Neural progenitor cell (in vitro differentiated cells): ENCODE measurements around the gene TNRC6C. TPM values are rescaled to one million over a fixed set of nuclear protein-coding genes. Genes with fewer than 3 reads are reported as not detected.

Experiments used
- DNase-seq: peaks from one replicate; pipeline ENCODE4 v3.0.0-alpha.2; 2016; ENCODE audit warnings: low spot score
- H2AFZ ChIP-seq: fragments of 200-600 bp; sonication (generic); replicated peaks from 2 replicates; pipeline ENCODE4 v1.6.1; 2016; ENCODE audit warnings: antibody characterized with exemption
- H3F3A ChIP-seq: fragments of 200-600 bp; sonication (generic); 2 replicates; pipeline ENCODE4 v1.6.1; 2016; ENCODE audit warnings: antibody characterized with exemption, low read depth
- H3K27ac ChIP-seq: fragments of 200-600 bp; sonication (generic); 2 replicates; pipeline ENCODE4 v1.5.1; 2016; ENCODE audit warnings: mild to moderate bottlenecking
- H3K27me3 ChIP-seq: fragments of 200-600 bp; sonication (generic); 2 replicates; pipeline ENCODE4 v1.6.1; 2016; ENCODE audit warnings: mild to moderate bottlenecking, moderate library complexity
- H3K36me3 ChIP-seq: fragments of 200-600 bp; sonication (generic); 2 replicates; pipeline ENCODE4 v1.5.1; 2016
- H3K4me1 ChIP-seq: fragments of 200-600 bp; sonication (generic); 2 replicates; pipeline ENCODE4 v1.6.1; 2016; ENCODE audit warnings: mixed run types
- H3K4me2 ChIP-seq: fragments of 200-600 bp; sonication (generic); 2 replicates; pipeline ENCODE4 v1.6.1; 2016
- H3K4me3 ChIP-seq: fragments of 200-600 bp; sonication (generic); 2 replicates; pipeline ENCODE4 v1.5.1; 2016
- H3K79me2 ChIP-seq: fragments of 200-600 bp; sonication (generic); 2 replicates; pipeline ENCODE4 v1.6.1; 2016; ENCODE audit warnings: low read depth
- H3K9ac ChIP-seq: fragments of 200-600 bp; sonication (generic); 2 replicates; pipeline ENCODE4 v1.6.1; 2016
- H3K9me3 ChIP-seq: fragments of 200-600 bp; sonication (generic); 2 replicates; pipeline ENCODE4 v1.5.1; 2016; ENCODE audit warnings: low read depth
- H4K20me1 ChIP-seq: fragments of 200-600 bp; sonication (generic); 2 replicates; pipeline ENCODE4 v1.6.1; 2016; ENCODE audit warnings: low read depth
- H3K27ac Mint-ChIP-seq: 3 replicates; pipeline ENCODE4 v1.8.0; 2021; ENCODE audit warnings: mixed read lengths
- H3K27me3 Mint-ChIP-seq: 2 replicates; pipeline ENCODE4 v1.8.0; 2022; ENCODE audit warnings: low read depth, mild to moderate bottlenecking, inconsistent platforms, moderate library complexity, mixed read lengths; ENCODE audit not compliant: insufficient read depth
- H3K36me3 Mint-ChIP-seq: 3 replicates; pipeline ENCODE4 v1.8.0; 2021; ENCODE audit warnings: mixed read lengths
- H3K4me1 Mint-ChIP-seq: 3 replicates; pipeline ENCODE4 v1.8.0; 2021; ENCODE audit warnings: mixed read lengths
- H3K4me3 Mint-ChIP-seq: 3 replicates; pipeline ENCODE4 v1.8.0; 2021; ENCODE audit warnings: mild to moderate bottlenecking, moderate library complexity, mixed read lengths
- H3K9me3 Mint-ChIP-seq: 3 replicates; pipeline ENCODE4 v1.8.0; 2020; ENCODE audit warnings: mixed read lengths
- EZH2 ChIP-seq: fragments of 200-600 bp; sonication (generic); IDR thresholded peaks from 2 replicates; pipeline ENCODE4 v1.6.1; 2017; ENCODE audit warnings: antibody characterized with exemption, mild to moderate bottlenecking, moderate library complexity
- EZH2phosphoT487 ChIP-seq: fragments of 200-600 bp; sonication (generic); IDR thresholded peaks from 2 replicates; pipeline ENCODE4 v1.6.1; 2017; ENCODE audit warnings: antibody characterized with exemption
- total RNA-seq: library from RNA; depleted of rRNA; stranded (reverse); fragments of >200 nt; gene quantifications from 2 replicates; pipeline ENCODE4 v1.2.3, GENCODE V29; 2015; ENCODE audit warnings: low replicate concordance
- TF ChIP-seq, protein P1 (sequence below): fragments of 200-600 bp; sonication (generic); IDR thresholded peaks from 2 replicates; pipeline ENCODE4 v1.5.1; 2017; ENCODE audit warnings: antibody characterized with exemption, mild to moderate bottlenecking

The TNRC6C gene, protein sequence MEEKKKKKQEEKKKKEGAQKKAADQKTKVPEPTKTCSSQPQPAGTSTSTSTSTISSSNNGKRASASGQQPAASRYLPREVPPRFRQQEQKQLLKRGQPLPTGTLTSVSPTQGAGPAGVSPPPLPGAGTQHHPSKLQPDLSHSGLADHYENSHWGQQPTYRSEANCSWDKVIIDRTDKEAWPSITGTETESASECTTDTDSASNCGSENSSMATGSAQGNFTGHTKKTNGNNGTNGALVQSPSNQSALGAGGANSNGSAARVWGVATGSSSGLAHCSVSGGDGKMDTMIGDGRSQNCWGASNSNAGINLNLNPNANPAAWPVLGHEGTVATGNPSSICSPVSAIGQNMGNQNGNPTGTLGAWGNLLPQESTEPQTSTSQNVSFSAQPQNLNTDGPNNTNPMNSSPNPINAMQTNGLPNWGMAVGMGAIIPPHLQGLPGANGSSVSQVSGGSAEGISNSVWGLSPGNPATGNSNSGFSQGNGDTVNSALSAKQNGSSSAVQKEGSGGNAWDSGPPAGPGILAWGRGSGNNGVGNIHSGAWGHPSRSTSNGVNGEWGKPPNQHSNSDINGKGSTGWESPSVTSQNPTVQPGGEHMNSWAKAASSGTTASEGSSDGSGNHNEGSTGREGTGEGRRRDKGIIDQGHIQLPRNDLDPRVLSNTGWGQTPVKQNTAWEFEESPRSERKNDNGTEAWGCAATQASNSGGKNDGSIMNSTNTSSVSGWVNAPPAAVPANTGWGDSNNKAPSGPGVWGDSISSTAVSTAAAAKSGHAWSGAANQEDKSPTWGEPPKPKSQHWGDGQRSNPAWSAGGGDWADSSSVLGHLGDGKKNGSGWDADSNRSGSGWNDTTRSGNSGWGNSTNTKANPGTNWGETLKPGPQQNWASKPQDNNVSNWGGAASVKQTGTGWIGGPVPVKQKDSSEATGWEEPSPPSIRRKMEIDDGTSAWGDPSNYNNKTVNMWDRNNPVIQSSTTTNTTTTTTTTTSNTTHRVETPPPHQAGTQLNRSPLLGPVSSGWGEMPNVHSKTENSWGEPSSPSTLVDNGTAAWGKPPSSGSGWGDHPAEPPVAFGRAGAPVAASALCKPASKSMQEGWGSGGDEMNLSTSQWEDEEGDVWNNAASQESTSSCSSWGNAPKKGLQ (N-terminal part only)
- 11.4 and 14.9 TPM in 2 replicates for total RNA-seq

- Histone ChIP-seq H3K36me3 (no peaks in the 10 kb centered on the region), H3K27me3 (peaks cover 43% of the 10 kb centered on the region), H3K9me3 (no peaks in the 10 kb centered on the region), H3K4me1 (peaks cover 21% of the 10 kb centered on the region), H3K9ac (peak within 1 kb of the TSS; percentile 42), H4K20me1 (peaks cover 34% of the 10 kb centered on the region), H2AFZ (peak within 1 kb of the TSS; percentile 44), H3K4me2 (peak within 1 kb of the TSS; percentile 96), H3K4me3 (peak within 1 kb of the TSS; percentile 93), H3K27ac (no peak within 1 kb of the TSS), H3F3A (peaks cover 10% of the 10 kb centered on the region), H3K79me2 (peaks cover 40% of the 10 kb centered on the region)
- H3K4me1 Mint-ChIP-seq: peaks cover 28% of the 10 kb centered on the region
- H3K27me3 Mint-ChIP-seq: peaks cover 21% of the 10 kb centered on the region
- no peaks in the 10 kb centered on the region for H3K9me3 Mint-ChIP-seq
- H3K4me3 Mint-ChIP-seq: peak within 1 kb of the TSS; percentile 98
- H3K36me3 Mint-ChIP-seq: no peaks in the 10 kb centered on the region
- peak within 1 kb of the TSS; percentile 44 for H3K27ac Mint-ChIP-seq
- no peak for TF ChIP-seq EZH2phosphoT487
- peak; percentile 36 for TF ChIP-seq EZH2
- TF ChIP-seq, protein P1, sequence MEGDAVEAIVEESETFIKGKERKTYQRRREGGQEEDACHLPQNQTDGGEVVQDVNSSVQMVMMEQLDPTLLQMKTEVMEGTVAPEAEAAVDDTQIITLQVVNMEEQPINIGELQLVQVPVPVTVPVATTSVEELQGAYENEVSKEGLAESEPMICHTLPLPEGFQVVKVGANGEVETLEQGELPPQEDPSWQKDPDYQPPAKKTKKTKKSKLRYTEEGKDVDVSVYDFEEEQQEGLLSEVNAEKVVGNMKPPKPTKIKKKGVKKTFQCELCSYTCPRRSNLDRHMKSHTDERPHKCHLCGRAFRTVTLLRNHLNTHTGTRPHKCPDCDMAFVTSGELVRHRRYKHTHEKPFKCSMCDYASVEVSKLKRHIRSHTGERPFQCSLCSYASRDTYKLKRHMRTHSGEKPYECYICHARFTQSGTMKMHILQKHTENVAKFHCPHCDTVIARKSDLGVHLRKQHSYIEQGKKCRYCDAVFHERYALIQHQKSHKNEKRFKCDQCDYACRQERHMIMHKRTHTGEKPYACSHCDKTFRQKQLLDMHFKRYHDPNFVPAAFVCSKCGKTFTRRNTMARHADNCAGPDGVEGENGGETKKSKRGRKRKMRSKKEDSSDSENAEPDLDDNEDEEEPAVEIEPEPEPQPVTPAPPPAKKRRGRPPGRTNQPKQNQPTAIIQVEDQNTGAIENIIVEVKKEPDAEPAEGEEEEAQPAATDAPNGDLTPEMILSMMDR: peak; percentile 46
- DNase-seq: peak; percentile 100
Observed at GRCh38 chr17:77957857-77958715, at the start of gene TNRC6C. Gene TNRC6C, plus strand, starts transcription at chr17:77958703. Its CDS starts 45,504 bp downstream, at chr17:78004207.

DNA sequence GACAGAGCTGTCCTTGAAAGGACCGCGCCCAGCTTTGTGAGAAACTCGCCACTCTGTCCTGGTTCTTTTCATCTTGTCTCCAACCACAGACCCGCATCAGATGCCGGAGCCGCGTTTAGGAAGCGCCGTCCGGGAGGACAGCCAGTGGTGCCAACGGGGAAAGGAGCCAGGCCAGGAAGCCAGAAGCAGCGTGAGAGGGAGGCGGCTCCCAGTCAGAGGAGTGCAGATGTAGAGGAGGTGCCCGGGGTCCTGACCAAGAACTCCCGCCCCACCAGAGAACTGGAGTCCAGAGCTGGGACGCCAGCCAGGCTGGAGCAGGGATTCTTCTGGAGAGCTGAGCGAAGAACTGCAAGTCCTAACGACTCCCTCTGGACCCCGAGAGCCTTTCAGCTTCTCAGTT, 49.3 kb upstream of the TNRC6C start:
- Histone ChIP-seq H3K4me2 (no peak overlapping the region), H3K36me3 (no peaks in the 10 kb centered on the region), H3F3A (no peaks in the 10 kb centered on the region), H2AFZ (no peak overlapping the region), H3K27ac (no peak overlapping the region), H3K27me3 (no peaks in the 10 kb centered on the region), H3K9me3 (no peaks in the 10 kb centered on the region), H4K20me1 (no peaks in the 10 kb centered on the region), H3K4me1 (peaks cover 1% of the 10 kb centered on the region), H3K79me2 (no peaks in the 10 kb centered on the region), H3K4me3 (no peak overlapping the region), H3K9ac (no peak overlapping the region)
- H3K9me3 Mint-ChIP-seq: peaks cover 19% of the 10 kb centered on the region
- no peaks in the 10 kb centered on the region for H3K36me3 Mint-ChIP-seq
- no peaks in the 10 kb centered on the region for H3K4me1 Mint-ChIP-seq
- DNase-seq: peak; percentile 1
- TF ChIP-seq EZH2phosphoT487 (no peak), EZH2 (no peak)
- TF ChIP-seq, protein P1: no peak
- peak overlapping the region; percentile 40 for H3K27ac Mint-ChIP-seq
- peaks cover 11% of the 10 kb centered on the region for H3K27me3 Mint-ChIP-seq
- no peak overlapping the region for H3K4me3 Mint-ChIP-seq

GRCh38 chr17:77909816-77910215, 48.7 kb upstream of the TNRC6C start:
- peak; percentile 0 for DNase-seq

More at GRCh38 chr17:77909816-77910215, 48.7 kb upstream of the TNRC6C start:
- Mint-ChIP-seq H3K36me3 (no peaks in the 10 kb centered on the region), H3K4me1 (no peaks in the 10 kb centered on the region), H3K27ac (peak overlapping the region; percentile 42), H3K4me3 (no peak overlapping the region), H3K27me3 (peaks cover 11% of the 10 kb centered on the region), H3K9me3 (peaks cover 19% of the 10 kb centered on the region)
- Histone ChIP-seq H3K27ac (no peak overlapping the region), H3K4me3 (no peak overlapping the region), H3K4me1 (no peaks in the 10 kb centered on the region), H3K79me2 (no peaks in the 10 kb centered on the region), H3K36me3 (no peaks in the 10 kb centered on the region), H3K9me3 (no peaks in the 10 kb centered on the region), H3K4me2 (no peak overlapping the region), H3F3A (no peaks in the 10 kb centered on the region), H3K9ac (no peak overlapping the region), H4K20me1 (no peaks in the 10 kb centered on the region), H3K27me3 (no peaks in the 10 kb centered on the region), H2AFZ (no peak overlapping the region)
- TF ChIP-seq, protein P1: no peak
